ENCODE data around the gene SMKR1. TPM values are rescaled to one million over a fixed set of nuclear protein-coding genes. Genes with fewer than 3 reads are reported as not detected.
"Not testable (repeated sequence)": the region's sequence is repeated elsewhere in the genome, so short reads cannot be mapped to it uniquely, and the experiment has no call there.

SMKR1 gene
- total RNA-seq, 1 donor, result 0.31 TPM

- Histone ChIP-seq H3K9me3 (ENCODE audit: low read depth, low read length) (no peaks in the 10 kb centered on the region), H3K27me3 (ENCODE audit: insufficient read depth, low read length) (no peaks in the 10 kb centered on the region), H3K4me3 (ENCODE audit: low read length) (no peak overlapping the region), H3K4me1 (ENCODE audit: insufficient read depth, low read length) (peaks cover 14% of the 10 kb centered on the region)
These were observed 2.3 kb upstream of the SMKR1 start for GRCh38 chr7:129499999-129500398.

GRCh38 chr7:129502708-129503685 lies 666 bp downstream of the SMKR1 start:
- no peaks in the 10 kb centered on the region for H3K9me3 ChIP-seq (ENCODE audit: low read depth, low read length)
- peak overlapping the region; percentile 40 for H3K4me3 ChIP-seq (ENCODE audit: low read length)
- H3K27me3 ChIP-seq (ENCODE audit: insufficient read depth, low read length), result no peaks in the 10 kb centered on the region
- peaks cover 14% of the 10 kb centered on the region for H3K4me1 ChIP-seq (ENCODE audit: insufficient read depth, low read length)

GRCh38 chr7:129503725-129504124 lies 1.4 kb downstream of the SMKR1 start:
- H3K27me3 ChIP-seq (ENCODE audit: insufficient read depth, low read length), result no peaks in the 10 kb centered on the region
- no peaks in the 10 kb centered on the region for H3K9me3 ChIP-seq (ENCODE audit: low read depth, low read length)
- no peak overlapping the region for H3K4me3 ChIP-seq (ENCODE audit: low read length)
- peaks cover 14% of the 10 kb centered on the region for H3K4me1 ChIP-seq (ENCODE audit: insufficient read depth, low read length)

- Histone ChIP-seq H3K4me3 (ENCODE audit: low read length) (no peak overlapping the region), H3K27me3 (ENCODE audit: insufficient read depth, low read length) (no peaks in the 10 kb centered on the region), H3K9me3 (ENCODE audit: low read depth, low read length) (no peaks in the 10 kb centered on the region), H3K4me1 (ENCODE audit: insufficient read depth, low read length) (no peaks in the 10 kb centered on the region)
These were observed 9.9 kb downstream of the SMKR1 start for GRCh38 chr7:129512192-129512591.

- Histone ChIP-seq H3K4me3 (ENCODE audit: low read length) (no peak overlapping the region), H3K9me3 (ENCODE audit: low read depth, low read length) (no peaks in the 10 kb centered on the region)
These were observed 11.2 kb downstream of the SMKR1 start for GRCh38 chr7:129513546-129513945.

GRCh38 chr7:129514683-129515082 lies 12.4 kb downstream of the SMKR1 start:
- Histone ChIP-seq H3K4me3 (ENCODE audit: low read length) (no peak overlapping the region), H3K9me3 (ENCODE audit: low read depth, low read length) (no peaks in the 10 kb centered on the region), H3K4me1 (ENCODE audit: insufficient read depth, low read length) (no peaks in the 10 kb centered on the region), H3K27me3 (ENCODE audit: insufficient read depth, low read length) (no peaks in the 10 kb centered on the region)

More at GRCh38 chr7:129513546-129513945, 11.2 kb downstream of the SMKR1 start:
- no peaks in the 10 kb centered on the region for H3K4me1 ChIP-seq (ENCODE audit: insufficient read depth, low read length)
- H3K27me3 ChIP-seq (ENCODE audit: insufficient read depth, low read length), result no peaks in the 10 kb centered on the region

GRCh38 chr7:129515381-129515780 lies 13.1 kb downstream of the SMKR1 start:
- no peak overlapping the region for H3K4me3 ChIP-seq (ENCODE audit: low read length)
- H3K9me3 ChIP-seq (ENCODE audit: low read depth, low read length), result no peaks in the 10 kb centered on the region
- no peaks in the 10 kb centered on the region for H3K4me1 ChIP-seq (ENCODE audit: insufficient read depth, low read length)
- no peaks in the 10 kb centered on the region for H3K27me3 ChIP-seq (ENCODE audit: insufficient read depth, low read length)

GRCh38 chr7:129517931-129518330 lies 15.6 kb downstream of the SMKR1 start:
- Histone ChIP-seq H3K4me1 (ENCODE audit: insufficient read depth, low read length) (no peaks in the 10 kb centered on the region), H3K4me3 (ENCODE audit: low read length) (no peak overlapping the region), H3K9me3 (ENCODE audit: low read depth, low read length) (no peaks in the 10 kb centered on the region), H3K27me3 (ENCODE audit: insufficient read depth, low read length) (no peaks in the 10 kb centered on the region)

GRCh38 chr7:129519464-129519863 lies 17.1 kb downstream of the SMKR1 start:
- Histone ChIP-seq H3K4me1 (ENCODE audit: insufficient read depth, low read length) (peaks cover 2% of the 10 kb centered on the region), H3K27me3 (ENCODE audit: insufficient read depth, low read length) (no peaks in the 10 kb centered on the region), H3K4me3 (ENCODE audit: low read length) (no peak overlapping the region), H3K9me3 (ENCODE audit: low read depth, low read length) (no peaks in the 10 kb centered on the region)

GRCh38 chr7:129522088-129522970 lies 20.0 kb downstream of the SMKR1 start:
- no peak overlapping the region for H3K4me3 ChIP-seq (ENCODE audit: low read length)
- H3K27me3 ChIP-seq (ENCODE audit: insufficient read depth, low read length), result no peaks in the 10 kb centered on the region
- peaks cover 13% of the 10 kb centered on the region for H3K4me1 ChIP-seq (ENCODE audit: insufficient read depth, low read length)
- H3K9me3 ChIP-seq (ENCODE audit: low read depth, low read length), result no peaks in the 10 kb centered on the region

GRCh38 chr7:129522971-129523340 lies 20.6 kb downstream of the SMKR1 start:
- Histone ChIP-seq H3K9me3 (ENCODE audit: low read depth, low read length) (no peaks in the 10 kb centered on the region), H3K27me3 (ENCODE audit: insufficient read depth, low read length) (no peaks in the 10 kb centered on the region), H3K4me3 (ENCODE audit: low read length) (no peak overlapping the region), H3K4me1 (ENCODE audit: insufficient read depth, low read length) (peaks cover 13% of the 10 kb centered on the region)

- Histone ChIP-seq H3K27me3 (ENCODE audit: insufficient read depth, low read length) (no peaks in the 10 kb centered on the region), H3K4me1 (ENCODE audit: insufficient read depth, low read length) (peaks cover 13% of the 10 kb centered on the region), H3K9me3 (ENCODE audit: low read depth, low read length) (no peaks in the 10 kb centered on the region), H3K4me3 (ENCODE audit: low read length) (no peak overlapping the region)
These were observed 21.6 kb downstream of the SMKR1 start for GRCh38 chr7:129523924-129524323.

- not testable (repeated sequence) for H3K4me3 ChIP-seq (ENCODE audit: low read length); H3K27me3 ChIP-seq (ENCODE audit: insufficient read depth, low read length); H3K9me3 ChIP-seq (ENCODE audit: low read depth, low read length)
- H3K4me1 ChIP-seq (ENCODE audit: insufficient read depth, low read length), result peaks cover 13% of the 10 kb centered on the region
These were observed 22.1 kb downstream of the SMKR1 start for GRCh38 chr7:129524405-129524804.

GRCh38 chr7:129525225-129525862 lies 23.0 kb downstream of the SMKR1 start:
- Histone ChIP-seq H3K27me3 (ENCODE audit: insufficient read depth, low read length) (no peaks in the 10 kb centered on the region), H3K4me3 (ENCODE audit: low read length) (no peak overlapping the region), H3K4me1 (ENCODE audit: insufficient read depth, low read length) (peaks cover 13% of the 10 kb centered on the region), H3K9me3 (ENCODE audit: low read depth, low read length) (no peaks in the 10 kb centered on the region)

- Histone ChIP-seq H3K4me3 (ENCODE audit: low read length) (no peak overlapping the region), H3K27me3 (ENCODE audit: insufficient read depth, low read length) (no peaks in the 10 kb centered on the region), H3K9me3 (ENCODE audit: low read depth, low read length) (no peaks in the 10 kb centered on the region), H3K4me1 (ENCODE audit: insufficient read depth, low read length) (peaks cover 11% of the 10 kb centered on the region)
These were observed 27.3 kb downstream of the SMKR1 start for GRCh38 chr7:129529643-129530042.
